Measurements from ENCODE around the gene PRKAR1B. TPM values are rescaled to one million over a fixed set of nuclear protein-coding genes. Genes with fewer than 3 reads are reported as not detected.

The PRKAR1B gene
- polyA plus RNA-seq, 5 donors = 28.8 to 46.7 (median 34.7) TPM

GRCh38 chr7:524800-525199 lies 202.3 kb downstream of the PRKAR1B start:
- DNase-seq = no peak

GRCh38 chr7:523347-524336 lies 203.4 kb downstream of the PRKAR1B start:
- no peak for DNase-seq

GRCh38 chr7:522951-523314 lies 204.1 kb downstream of the PRKAR1B start:
- DNase-seq = no peak

GRCh38 chr7:522071-522950 lies 204.8 kb downstream of the PRKAR1B start:
- no peak for DNase-seq

- peak in 1 of 2 donors; percentile 75 for DNase-seq
Measured at GRCh38 chr7:521221-522070, 205.6 kb downstream of the PRKAR1B start.

- no peak for DNase-seq
Measured at GRCh38 chr7:520503-521161, 206.4 kb downstream of the PRKAR1B start.

GRCh38 chr7:519484-520390 lies 207.3 kb downstream of the PRKAR1B start, which contains the start of gene PDGFA:
Gene PDGFA, minus strand, starts transcription at chr7:519846. Its CDS starts 845 bp downstream, at chr7:519001.
- no peak for DNase-seq

- DNase-seq = peak; percentile 64 to 78
Measured at GRCh38 chr7:518630-519483, 208.2 kb downstream of the PRKAR1B start.

GRCh38 chr7:517774-518629 lies 209.1 kb downstream of the PRKAR1B start:
- DNase-seq = no peak

GRCh38 chr7:516606-517456 lies 210.2 kb downstream of the PRKAR1B start:
- DNase-seq = no peak

- no peak for DNase-seq
Measured at GRCh38 chr7:516216-516605, 210.9 kb downstream of the PRKAR1B start.

- DNase-seq = no peak
Measured at GRCh38 chr7:515628-516027, 211.5 kb downstream of the PRKAR1B start.

GRCh38 chr7:514651-515598 lies 212.2 kb downstream of the PRKAR1B start:
- no peak for DNase-seq

- DNase-seq = no peak
Measured at GRCh38 chr7:514242-514641, 212.8 kb downstream of the PRKAR1B start.

- DNase-seq = no peak
Measured at GRCh38 chr7:513521-514166, 213.4 kb downstream of the PRKAR1B start.
